ENCODE results near the gene FTSJ1.
"Not testable (repeated sequence)": the region's sequence is repeated elsewhere in the genome, so short reads cannot be mapped to it uniquely, and the experiment has no call there.

DNA sequence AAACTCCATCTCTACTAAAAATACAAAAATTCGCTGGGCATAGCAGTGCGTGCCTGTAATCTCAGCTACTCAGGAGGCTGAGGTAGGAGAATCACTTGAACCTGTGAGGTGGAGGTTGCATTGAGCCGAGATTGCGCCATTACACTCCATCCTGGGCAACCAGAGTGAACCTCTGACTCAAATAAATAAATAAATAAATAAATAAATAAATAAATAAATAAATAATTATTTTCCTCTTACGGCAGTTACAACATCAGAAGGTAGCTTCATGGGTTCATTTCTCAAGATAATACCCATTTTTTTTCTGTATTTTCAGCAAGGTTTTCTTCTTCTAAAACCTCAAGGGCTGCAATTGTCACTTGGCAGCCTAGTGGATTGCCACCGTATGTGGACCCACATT is 28.8 kb upstream of the FTSJ1 start:
- not testable (repeated sequence) for TF ChIP-seq CTCF, EP300, POLR2A (IDR thresholded peaks at IDR 0.05)
